Thyroid gland (tissue), 4 donors: ENCODE measurements around the gene TBCD. TPM values are rescaled to one million over a fixed set of nuclear protein-coding genes. Genes with fewer than 3 reads are reported as not detected.
"Not testable (repeated sequence)": the region's sequence is repeated elsewhere in the genome, so short reads cannot be mapped to it uniquely, and the experiment has no call there.

Experiments used
- DNase-seq, 2 donors: peaks; one replicate each; pipeline ENCODE4 v3.0.0-alpha.2; 2019
- H3K27ac ChIP-seq, 3 donors: fragments of 200-600 bp; sonication (generic); 1 replicate in 2 of 3; 2 replicates in 1 of 3; pipeline ENCODE4 v1.5.1; 2016 to 2019; ENCODE audit warnings: mild to moderate bottlenecking in 1 of 3, moderate library complexity in 1 of 3
- H3K27me3 ChIP-seq: fragments of 200-600 bp; sonication (generic); one replicate; pipeline ENCODE4 v1.5.1; 2019
- H3K36me3 ChIP-seq, 2 donors: fragments of 200-600 bp; sonication (generic); one replicate each; pipeline ENCODE4 v1.5.1; 2016 to 2019
- H3K4me1 ChIP-seq, 2 donors: fragments of 200-600 bp; sonication (generic); one replicate each; pipeline ENCODE4 v1.5.1; 2017 to 2019
- H3K4me3 ChIP-seq, 3 donors: fragments of 200-600 bp; sonication (generic); replicated peaks in 1 of 3; 1 replicate in 2 of 3; 2 replicates in 1 of 3; pipeline ENCODE4 v1.5.1; 2016; ENCODE audit warnings: mild to moderate bottlenecking in 1 of 3
- H3K9me3 ChIP-seq: fragments of 200-600 bp; sonication (generic); one replicate; pipeline ENCODE4 v1.5.1; 2017
- POLR2A ChIP-seq, 2 donors: fragments of 450-650 bp; IDR thresholded peaks; one replicate each; pipeline ENCODE4 v1.6.1; 2017; ENCODE audit warnings: antibody characterized with exemption in 2 of 2, mild to moderate bottlenecking in 2 of 2, moderate library complexity in 1 of 2
- WGBS, 2 donors: methylation state at CpG; one replicate each; pipeline ENCODE4 v1.1.5; 2017; 5-methylcytosine and 5-hydroxymethylcytosine counted together
- intact Hi-C: fragments of 100-400 bp; cut with DNase I; formaldehyde crosslinking; loops from one replicate; pipeline ENCODE4 v1.15.1; 2023
- total RNA-seq, 4 donors: library from RNA; depleted of rRNA; stranded (reverse); fragments of >200 nt; gene quantifications; one replicate each; pipeline ENCODE4 v1.2.3, GENCODE V29; 2016
- TF ChIP-seq, protein P1 (sequence below), 6 experiments: fragments of 200-600 bp in 3 of 6; fragments of 450-650 bp in 3 of 6; sonication (generic) in 3 of 6; IDR thresholded peaks; one replicate each; pipeline ENCODE4 v1.5.1; 2016 to 2019; ENCODE audit warnings: antibody characterized with exemption in 6 of 6, mild to moderate bottlenecking in 2 of 6, inconsistent platforms in 1 of 6, moderate library complexity in 1 of 6

Gene TBCD
- total RNA-seq, 4 donors from 2014 or later: 72.6 to 85.9 (median 79.6) TPM

DNA sequence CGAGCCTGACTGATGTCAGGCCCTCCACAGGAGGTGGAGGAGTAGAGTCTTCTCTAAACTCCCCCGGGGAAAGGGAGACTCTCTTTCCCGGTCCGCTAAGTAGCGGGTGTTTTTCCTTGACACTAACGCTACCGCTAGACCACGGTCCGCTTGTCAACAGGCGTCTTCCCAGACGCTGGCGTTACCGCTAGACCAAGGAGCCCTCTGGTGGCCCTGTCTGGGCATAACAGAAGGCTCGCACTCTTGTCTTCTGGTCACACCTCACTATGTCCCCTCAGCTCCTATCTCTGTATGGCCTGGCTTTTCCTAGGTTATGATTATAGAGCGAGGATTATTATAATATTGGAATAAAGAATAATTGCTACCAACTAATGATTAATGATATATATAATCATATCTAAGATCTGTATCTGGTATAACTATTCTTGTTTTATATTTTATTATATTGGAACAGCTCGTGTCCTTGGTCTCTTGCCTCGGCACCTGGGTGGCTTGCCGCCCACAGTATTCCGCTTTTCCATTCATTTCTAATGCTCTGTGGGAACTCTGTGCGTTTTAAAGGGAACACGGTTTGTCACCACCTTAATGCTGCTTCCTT, 26.0 kb downstream of the TBCD start:
- H3K27ac ChIP-seq, H3K9me3 ChIP-seq, H3K4me3 ChIP-seq, H3K27me3 ChIP-seq, H3K36me3 ChIP-seq: not testable (repeated sequence)
- intact Hi-C loops: loop anchor here (10.0 kb wide), 1 partner anchor 423 kb away; the partner anchor contains the start of gene TEX19
- WGBS, 2 donors: 65 to 66% methylated on average over 21 of the region's 21 CpGs
- TF ChIP-seq, protein P1, sequence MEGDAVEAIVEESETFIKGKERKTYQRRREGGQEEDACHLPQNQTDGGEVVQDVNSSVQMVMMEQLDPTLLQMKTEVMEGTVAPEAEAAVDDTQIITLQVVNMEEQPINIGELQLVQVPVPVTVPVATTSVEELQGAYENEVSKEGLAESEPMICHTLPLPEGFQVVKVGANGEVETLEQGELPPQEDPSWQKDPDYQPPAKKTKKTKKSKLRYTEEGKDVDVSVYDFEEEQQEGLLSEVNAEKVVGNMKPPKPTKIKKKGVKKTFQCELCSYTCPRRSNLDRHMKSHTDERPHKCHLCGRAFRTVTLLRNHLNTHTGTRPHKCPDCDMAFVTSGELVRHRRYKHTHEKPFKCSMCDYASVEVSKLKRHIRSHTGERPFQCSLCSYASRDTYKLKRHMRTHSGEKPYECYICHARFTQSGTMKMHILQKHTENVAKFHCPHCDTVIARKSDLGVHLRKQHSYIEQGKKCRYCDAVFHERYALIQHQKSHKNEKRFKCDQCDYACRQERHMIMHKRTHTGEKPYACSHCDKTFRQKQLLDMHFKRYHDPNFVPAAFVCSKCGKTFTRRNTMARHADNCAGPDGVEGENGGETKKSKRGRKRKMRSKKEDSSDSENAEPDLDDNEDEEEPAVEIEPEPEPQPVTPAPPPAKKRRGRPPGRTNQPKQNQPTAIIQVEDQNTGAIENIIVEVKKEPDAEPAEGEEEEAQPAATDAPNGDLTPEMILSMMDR (IDR thresholded peaks at IDR 0.05): peak in 4 of 6 experiments; percentile 32 to 55 (median 48)
- H3K4me1 ChIP-seq: peaks cover 10 to 16% of the 10 kb centered on the region in 2 donors
- peak; percentile 40 to 51 for DNase-seq

DNA sequence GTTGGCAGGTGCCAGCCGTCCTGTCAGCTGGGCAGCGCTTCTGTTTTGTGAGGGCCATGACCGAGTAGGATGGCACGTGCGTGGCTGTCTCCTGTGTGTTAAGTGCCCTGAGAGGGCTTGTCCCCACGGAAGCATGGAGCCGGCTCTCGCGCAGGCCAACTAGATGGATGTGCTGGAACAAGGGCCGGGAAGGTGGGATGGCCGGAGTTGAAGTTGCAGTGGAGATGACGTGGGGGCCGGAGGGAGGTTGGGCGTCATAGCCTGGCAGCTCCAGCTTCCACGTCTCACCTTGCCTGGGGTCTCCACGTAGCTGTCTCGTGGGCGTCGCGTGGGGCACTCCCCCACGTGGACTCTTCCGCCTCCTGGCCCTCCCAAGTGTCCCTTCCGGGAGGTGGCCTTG, 27.7 kb downstream of the TBCD start:
- Histone ChIP-seq H3K27ac (no peak overlapping the region), H3K4me1 (peaks cover 10 to 16% of the 10 kb centered on the region in 2 donors), H3K27me3 (no peaks in the 10 kb centered on the region), H3K4me3 (no peak overlapping the region), H3K36me3 (peaks cover 0 to 3% of the 10 kb centered on the region in 2 donors), H3K9me3 (no peaks in the 10 kb centered on the region)
- intact Hi-C loops: loop anchor here (10.0 kb wide), 1 partner anchor 425 kb away; the partner anchor contains the start of gene TEX19
- DNase-seq: no peak
- WGBS, 2 donors: 90 to 96% methylated on average over 10 to 23 of the region's 23 CpGs
- no peak for TF ChIP-seq POLR2A (IDR thresholded peaks at IDR 0.05)
- TF ChIP-seq, protein P1 (IDR thresholded peaks at IDR 0.05): no peak

DNA sequence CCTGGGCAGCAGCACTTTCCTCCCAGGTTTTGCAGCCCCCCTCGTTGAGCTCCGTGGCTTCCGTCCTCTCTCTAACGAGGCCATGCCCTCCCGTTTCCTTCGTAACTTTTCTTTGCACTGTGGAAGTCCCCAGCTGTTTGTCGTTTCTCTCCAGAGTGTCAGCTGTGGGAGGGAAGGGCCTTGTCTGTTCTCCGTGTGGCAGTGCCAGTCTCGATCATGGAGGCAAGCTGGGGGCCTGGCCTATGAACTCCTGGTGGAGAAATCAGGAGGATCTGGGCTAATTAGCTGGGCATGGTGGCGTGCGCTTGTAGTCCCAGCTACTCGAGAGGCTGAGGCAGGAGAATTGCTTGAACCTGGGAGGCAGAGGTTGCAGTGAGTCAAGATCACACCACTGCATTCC, 28.3 kb downstream of the TBCD start:
- no peaks in the 10 kb centered on the region for H3K27me3 ChIP-seq
- H3K9me3 ChIP-seq: no peaks in the 10 kb centered on the region
- WGBS, 2 donors: 86 to 89% methylated on average over 12 of the region's 12 CpGs
- H3K4me3 ChIP-seq: no peak overlapping the region
- H3K27ac ChIP-seq: no peak overlapping the region
- DNase-seq: no peak
- intact Hi-C loops: loop anchor here (5.0 kb wide), 1 partner anchor 137 kb away; no protein-coding TSS in a partner anchor
- no peak for TF ChIP-seq POLR2A (IDR thresholded peaks at IDR 0.05)
- TF ChIP-seq, protein P1 (IDR thresholded peaks at IDR 0.05): no peak
- peaks cover 0 to 3% of the 10 kb centered on the region in 2 donors for H3K36me3 ChIP-seq
- peaks cover 5 to 11% of the 10 kb centered on the region in 2 donors for H3K4me1 ChIP-seq

DNA sequence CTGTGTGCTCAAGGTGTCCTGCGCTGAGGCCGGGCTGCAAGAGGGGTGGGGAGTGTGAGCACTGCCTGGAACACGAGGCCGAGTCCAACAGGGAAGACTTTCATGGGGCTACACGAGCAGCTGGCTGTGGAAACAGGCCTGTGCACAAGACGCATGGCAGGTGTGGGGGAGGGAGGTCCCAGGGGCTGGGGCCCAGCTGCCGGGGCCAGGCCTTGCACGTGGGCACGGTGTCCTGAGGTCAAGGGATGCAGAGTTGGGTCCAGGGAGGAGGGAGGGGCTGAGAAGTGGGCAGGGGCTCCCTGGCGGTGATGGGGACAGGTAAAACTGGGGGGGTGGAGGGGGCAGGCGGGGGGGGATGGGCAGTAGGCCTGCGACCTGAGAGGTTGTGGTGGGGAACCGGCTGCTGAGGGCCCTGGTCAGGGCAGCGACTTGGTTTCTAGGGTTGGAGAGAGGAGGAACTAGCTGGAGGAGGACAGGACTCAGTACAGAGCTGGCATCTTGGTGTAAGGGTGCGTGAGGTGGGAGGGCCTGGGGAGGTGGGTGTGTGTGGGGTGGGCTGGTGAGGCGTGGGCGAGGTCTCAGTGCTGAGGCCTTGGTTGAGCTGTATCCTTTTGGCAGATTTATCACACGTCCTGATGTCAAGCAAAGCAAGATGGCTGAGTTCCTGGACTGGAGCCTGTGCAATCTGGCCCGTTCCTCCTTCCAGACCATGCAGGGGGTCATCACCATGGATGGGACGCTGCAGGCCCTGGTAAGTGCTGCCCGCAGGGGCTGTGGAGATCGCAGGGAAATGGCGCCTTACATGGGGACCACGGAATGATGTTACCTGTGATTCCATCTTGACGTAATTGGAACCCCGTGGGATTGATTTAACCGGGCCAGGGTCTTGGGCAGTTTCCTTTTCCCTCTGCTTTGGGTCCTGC, 29.4 kb downstream of the TBCD start:
- Histone ChIP-seq H3K36me3 (peaks cover 0 to 3% of the 10 kb centered on the region in 2 donors), H3K9me3 (no peaks in the 10 kb centered on the region), H3K27ac (peak overlapping the region in 1 of 3 donors; percentile 43), H3K27me3 (no peaks in the 10 kb centered on the region), H3K4me3 (no peak overlapping the region), H3K4me1 (peaks cover 5 to 8% of the 10 kb centered on the region in 2 donors)
- TF ChIP-seq, protein P1 (IDR thresholded peaks at IDR 0.05): no peak
- no peak for TF ChIP-seq POLR2A (IDR thresholded peaks at IDR 0.05)
- DNase-seq: no peak
- intact Hi-C loops: loop anchor here (5.0 kb wide), 1 partner anchor 136 kb away; no protein-coding TSS in a partner anchor
- 79 to 80% methylated on average over 19 to 25 of the region's 27 CpGs for WGBS, 2 donors
